Peyer's patch (tissue), 4 donors: Measurements from ENCODE around the gene P2RX5.

ENCODE experiments used
- POLR2A ChIP-seq, 2 donors: fragments of 450-650 bp; IDR thresholded peaks; one replicate each; pipeline ENCODE4 v1.5.1; 2017; ENCODE audit warnings: antibody characterized with exemption in 2 of 2, mild to moderate bottlenecking in 2 of 2, moderate library complexity in 2 of 2
- TF ChIP-seq, protein P1 (sequence below), 6 experiments: fragments of 450-650 bp in 4 of 6; fragments of 200-600 bp in 2 of 6; sonication (generic) in 1 of 6; IDR thresholded peaks; one replicate each; pipeline ENCODE4 v1.5.1; 2017 to 2019; ENCODE audit warnings: antibody characterized with exemption in 6 of 6, mild to moderate bottlenecking in 3 of 6, moderate library complexity in 1 of 6

GRCh38 chr17:3730881-3731429, 35.0 kb upstream of the P2RX5 start:
- TF ChIP-seq, protein P1, sequence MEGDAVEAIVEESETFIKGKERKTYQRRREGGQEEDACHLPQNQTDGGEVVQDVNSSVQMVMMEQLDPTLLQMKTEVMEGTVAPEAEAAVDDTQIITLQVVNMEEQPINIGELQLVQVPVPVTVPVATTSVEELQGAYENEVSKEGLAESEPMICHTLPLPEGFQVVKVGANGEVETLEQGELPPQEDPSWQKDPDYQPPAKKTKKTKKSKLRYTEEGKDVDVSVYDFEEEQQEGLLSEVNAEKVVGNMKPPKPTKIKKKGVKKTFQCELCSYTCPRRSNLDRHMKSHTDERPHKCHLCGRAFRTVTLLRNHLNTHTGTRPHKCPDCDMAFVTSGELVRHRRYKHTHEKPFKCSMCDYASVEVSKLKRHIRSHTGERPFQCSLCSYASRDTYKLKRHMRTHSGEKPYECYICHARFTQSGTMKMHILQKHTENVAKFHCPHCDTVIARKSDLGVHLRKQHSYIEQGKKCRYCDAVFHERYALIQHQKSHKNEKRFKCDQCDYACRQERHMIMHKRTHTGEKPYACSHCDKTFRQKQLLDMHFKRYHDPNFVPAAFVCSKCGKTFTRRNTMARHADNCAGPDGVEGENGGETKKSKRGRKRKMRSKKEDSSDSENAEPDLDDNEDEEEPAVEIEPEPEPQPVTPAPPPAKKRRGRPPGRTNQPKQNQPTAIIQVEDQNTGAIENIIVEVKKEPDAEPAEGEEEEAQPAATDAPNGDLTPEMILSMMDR (IDR thresholded peaks at IDR 0.05), result no peak
- no peak for TF ChIP-seq POLR2A (IDR thresholded peaks at IDR 0.05)
